Urothelium cell line (cell line): ENCODE data around the gene LSAMP.

Experiments
- DNase-seq: peaks from one replicate; pipeline ENCODE4 v3.0.0; 2011; ENCODE audit warnings: low spot score, mixed read lengths
- FAIRE-seq: peaks from 2 replicates; lab custom pipeline; 2011; peaks lifted over from hg19 to GRCh38; lab: Jason Lieb, UNC

LSAMP gene

GRCh38 chr3:116034794-116035193, 410.5 kb downstream of the LSAMP start:
- no peak for FAIRE-seq
- DNase-seq: no peak

GRCh38 chr3:116034086-116034485, 411.2 kb downstream of the LSAMP start:
- FAIRE-seq (no peak), DNase-seq (no peak)

DNA sequence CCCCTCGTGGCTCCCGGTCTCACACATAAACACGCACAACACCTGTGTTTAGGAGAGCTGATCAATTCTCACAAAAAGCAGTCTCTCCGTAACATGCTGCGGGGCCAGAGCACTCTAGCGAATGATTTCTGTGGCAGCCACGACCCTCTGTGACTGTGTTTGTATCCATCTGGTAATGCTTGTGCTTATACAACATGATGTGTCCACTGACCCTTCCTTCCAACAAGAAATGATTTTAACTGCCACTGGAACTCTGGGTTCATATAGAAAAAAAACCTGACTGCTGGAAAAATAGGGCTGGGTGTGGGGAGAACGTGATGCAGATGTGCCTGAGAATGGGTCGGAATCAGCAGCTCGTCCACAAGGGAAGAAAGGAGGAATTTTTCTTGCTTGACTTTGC, 411.8 kb downstream of the LSAMP start:
- DNase-seq: no peak
- FAIRE-seq: no peak

DNA sequence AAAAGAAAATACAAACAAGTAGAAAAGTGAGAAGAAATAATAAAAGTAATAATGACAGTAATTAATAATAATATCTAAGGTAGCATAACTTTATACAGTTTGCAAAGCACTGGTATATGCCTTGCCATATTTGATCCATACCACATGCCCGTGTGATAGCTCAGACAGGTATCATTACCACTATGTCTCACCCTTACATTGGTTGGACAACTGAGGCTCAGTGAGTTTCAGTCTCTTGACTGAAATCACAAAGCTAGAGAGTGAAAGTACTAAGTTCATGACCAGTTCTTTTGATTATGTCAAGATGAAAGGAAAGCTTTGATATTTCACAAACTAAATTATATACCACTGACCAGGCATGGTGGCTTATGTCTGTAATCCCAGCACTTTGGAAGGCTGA, 413.1 kb downstream of the LSAMP start:
- FAIRE-seq (no peak), DNase-seq (no peak)

DNA sequence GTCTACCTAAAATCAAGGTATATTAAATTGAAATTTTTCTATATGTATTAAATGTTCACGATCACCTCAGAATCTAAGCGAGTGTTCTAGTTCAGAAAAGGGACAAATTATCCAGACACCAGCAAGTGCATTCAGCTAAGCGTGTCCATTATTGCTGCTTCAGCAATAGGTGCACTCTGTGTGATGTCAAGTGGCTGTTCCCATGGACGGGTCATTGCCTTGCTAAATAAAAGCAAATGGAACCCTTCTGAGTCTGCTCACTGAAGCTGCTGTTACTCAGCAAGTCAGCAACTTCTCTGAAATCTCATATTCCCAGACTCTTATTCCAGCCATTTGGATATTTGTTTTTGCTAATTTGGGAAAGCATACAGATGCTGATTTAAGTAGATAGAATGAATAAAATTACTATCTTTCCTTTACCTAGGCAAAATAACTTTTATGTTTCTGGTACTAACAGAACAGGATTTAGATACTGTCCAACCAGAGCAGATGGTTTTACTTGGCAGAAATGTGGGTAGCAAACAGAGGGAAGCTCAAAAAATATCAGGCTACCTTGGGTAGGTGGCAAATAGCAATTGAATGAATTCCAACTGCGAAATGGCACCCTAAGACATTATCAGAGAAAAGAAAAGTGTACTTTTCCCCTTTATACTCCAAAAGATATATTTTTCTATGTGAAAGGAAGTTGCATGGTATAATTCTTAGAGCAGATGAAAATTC, 415.0 kb downstream of the LSAMP start:
- no peak for FAIRE-seq
- DNase-seq: no peak

GRCh38 chr3:116029266-116029665, 416.0 kb downstream of the LSAMP start:
- FAIRE-seq (no peak), DNase-seq (no peak)

GRCh38 chr3:116028157-116028556, 417.1 kb downstream of the LSAMP start:
- no peak for FAIRE-seq

DNA sequence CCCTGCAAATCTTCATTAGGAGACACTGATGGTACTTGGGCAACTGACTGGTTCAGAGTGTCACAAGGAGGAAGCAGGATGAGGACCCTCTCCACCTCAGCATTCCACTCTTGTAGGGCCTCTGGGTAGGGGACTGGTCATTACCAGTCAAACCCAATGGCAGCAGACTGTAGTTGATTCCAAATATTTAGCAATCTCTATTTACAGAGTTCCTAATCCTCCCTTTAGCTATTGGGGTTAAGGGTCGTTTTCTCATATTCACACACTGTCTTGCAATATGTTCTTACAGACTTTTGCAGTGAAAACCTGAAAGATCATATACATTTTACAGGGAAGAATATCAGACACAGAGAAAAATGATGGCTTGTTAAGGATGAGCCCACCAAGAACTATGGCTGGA, 424.3 kb downstream of the LSAMP start:
- DNase-seq (no peak), FAIRE-seq (no peak)

More at GRCh38 chr3:116028157-116028556, 417.1 kb downstream of the LSAMP start:
- DNase-seq: no peak

DNA sequence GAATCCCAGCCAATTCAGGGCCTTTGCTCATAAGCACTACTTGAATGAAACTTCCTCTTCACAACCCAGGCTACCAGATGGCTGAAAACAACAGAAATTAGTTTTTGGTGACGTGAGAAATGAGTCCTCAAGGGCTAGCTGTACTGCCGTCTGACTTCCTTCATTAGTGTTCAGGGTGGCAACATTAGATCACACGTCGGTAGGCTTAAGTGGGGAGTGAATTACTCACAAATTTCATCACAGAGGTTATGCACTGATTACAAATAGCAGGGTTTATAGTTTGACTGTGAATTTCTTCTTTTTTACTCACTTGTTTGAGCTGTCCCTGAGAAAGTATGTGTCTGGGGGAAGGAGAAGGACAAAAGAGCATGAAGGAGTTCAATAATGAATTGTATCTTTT, 424.8 kb downstream of the LSAMP start:
- no peak for FAIRE-seq
- DNase-seq: no peak

DNA sequence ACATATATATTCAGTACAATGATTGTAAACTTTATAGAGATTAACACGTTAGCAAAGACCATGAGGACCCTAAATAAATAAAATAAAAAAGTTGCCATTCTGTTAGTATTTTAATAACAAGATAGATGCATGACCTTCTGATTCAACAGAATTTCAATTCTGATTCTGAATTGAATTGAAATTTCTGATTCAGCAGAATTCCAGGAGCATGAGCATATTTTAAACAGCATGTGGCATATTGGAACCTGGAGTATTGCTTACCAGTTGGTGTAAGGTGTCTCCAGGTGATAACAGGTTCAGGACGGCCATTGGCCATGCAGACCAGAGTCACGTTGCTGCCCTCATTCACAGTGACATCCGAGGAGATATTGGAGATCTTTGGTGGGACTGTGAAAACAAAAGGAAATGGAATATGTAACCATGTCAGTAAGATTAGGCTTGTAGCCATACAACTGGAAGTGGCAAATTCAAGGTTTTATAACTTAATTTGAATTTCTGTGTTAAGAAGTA, 426.0 kb downstream of the LSAMP start:
- FAIRE-seq: no peak
- DNase-seq: no peak

- FAIRE-seq (no peak), DNase-seq (no peak)
These were observed 426.6 kb downstream of the LSAMP start for GRCh38 chr3:116018646-116019045.

DNA sequence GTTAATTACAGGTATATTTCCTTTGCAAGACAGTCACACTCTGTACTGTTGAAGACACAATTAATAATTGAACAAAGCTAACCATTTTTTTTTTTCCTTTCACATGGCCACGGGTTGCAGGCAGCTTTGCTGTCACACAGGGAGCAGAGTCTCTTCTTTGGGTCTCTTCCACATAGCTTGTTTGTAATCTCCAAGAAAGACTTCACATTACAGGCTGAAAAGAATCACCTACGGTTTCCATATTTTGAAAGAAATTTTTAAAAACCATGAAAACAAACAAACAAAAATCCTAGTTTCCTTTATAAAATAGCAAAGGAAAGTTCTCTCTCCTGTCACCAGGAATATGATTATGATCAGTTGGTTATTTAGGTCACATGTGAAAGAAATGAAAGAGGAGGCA, 429.4 kb downstream of the LSAMP start:
- DNase-seq: no peak
- FAIRE-seq: no peak

GRCh38 chr3:116007000-116007399, 438.3 kb downstream of the LSAMP start:
- DNase-seq: no peak
- no peak for FAIRE-seq

GRCh38 chr3:116005404-116005803, 439.9 kb downstream of the LSAMP start:
- peak; percentile 86 for FAIRE-seq
- peak; percentile 75 for DNase-seq

DNA sequence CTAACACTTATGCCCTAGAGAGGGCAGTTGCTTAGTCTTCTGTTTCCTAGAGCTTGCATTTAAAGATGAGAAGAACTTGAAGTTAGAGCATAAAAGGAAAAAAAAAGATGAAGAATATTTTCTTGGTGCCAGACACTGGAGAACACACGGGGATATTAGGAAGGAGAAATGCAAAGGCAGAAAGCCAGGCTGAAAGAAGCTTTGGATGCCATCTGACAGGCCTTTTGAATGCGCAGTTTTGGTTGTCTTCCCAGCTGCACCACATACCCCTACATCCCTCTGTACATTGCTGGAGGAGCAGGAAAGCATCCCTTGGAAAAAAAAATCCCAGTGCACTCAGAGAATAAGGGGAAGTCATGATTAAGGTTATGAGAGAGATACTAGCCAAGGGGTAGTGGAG, 443.1 kb downstream of the LSAMP start:
- FAIRE-seq (no peak), DNase-seq (no peak)

DNA sequence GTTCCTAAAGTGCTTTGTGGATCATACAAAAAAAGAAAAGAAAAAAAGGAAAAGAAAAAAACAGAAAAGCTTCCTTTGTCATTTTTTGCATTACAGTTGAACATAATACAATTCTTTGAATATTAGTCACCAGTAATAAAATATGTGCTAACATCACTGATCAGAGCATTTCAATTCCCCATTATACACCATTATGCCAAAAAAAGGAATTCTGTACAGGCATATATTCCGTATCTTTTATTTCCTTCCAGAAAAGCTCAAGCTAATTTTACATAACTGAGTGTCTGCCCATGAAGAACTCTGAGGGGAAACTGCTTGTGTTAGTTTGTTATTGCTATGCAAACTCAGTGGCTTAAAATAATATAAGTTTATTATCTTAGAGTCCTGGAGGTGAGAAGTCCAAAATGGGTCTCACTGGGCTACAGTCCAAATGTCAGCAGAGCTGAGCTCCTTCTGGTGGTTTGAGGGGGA, 444.1 kb downstream of the LSAMP start:
- no peak for FAIRE-seq
- no peak for DNase-seq

DNA sequence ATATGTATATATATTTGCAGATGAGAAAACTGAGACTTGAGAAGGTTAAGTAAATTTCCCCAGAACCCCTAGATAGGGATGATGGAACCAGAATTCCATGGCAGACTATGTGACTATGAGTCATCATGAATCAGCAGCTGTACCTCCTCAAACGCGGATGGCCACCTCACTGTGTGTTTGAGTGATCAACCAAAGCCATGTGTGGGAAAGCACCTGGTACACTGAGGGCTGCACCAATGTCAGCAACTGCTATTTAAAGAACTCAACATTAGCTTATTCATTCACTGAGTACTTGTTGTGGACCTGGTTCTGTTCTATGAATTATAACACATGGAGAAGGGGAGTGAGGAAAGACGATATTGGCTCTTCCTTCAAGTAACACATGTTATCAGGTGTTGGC, 445.0 kb downstream of the LSAMP start:
- DNase-seq: peak; percentile 84
- peak; percentile 95 for FAIRE-seq

- FAIRE-seq (no peak), DNase-seq (no peak)
These were observed 445.7 kb downstream of the LSAMP start for GRCh38 chr3:115999613-116000012.

DNA sequence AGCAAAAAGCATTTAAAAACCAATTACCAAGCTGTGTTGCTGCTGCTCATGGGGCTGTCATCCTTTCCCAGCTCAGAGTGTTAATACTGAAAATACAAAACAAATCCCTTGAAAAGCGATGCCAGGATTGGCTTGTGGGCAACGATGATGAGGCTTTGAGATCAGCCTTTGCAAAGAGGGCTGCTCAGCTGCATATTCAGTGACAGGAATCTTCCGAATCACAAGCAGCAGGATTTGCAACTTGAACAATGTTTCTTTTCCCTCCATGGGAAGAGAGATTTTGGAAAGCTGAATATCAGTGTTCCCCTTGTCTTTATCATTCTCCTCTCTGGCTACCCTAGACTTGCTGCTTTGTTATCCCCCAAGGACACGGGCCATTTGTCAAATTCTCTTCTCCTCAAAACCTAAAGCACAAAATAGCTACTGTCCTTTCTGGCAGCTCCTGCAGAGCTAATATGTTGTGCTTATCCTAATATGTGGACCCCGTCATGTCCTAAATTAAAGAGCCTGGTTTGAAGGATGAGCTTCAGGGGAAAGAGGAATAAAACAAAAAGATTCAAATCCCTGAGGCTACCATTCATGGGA, 446.2 kb downstream of the LSAMP start:
- FAIRE-seq (no peak), DNase-seq (no peak)

GRCh38 chr3:115996420-115997108, 448.7 kb downstream of the LSAMP start:
- no peak for DNase-seq
- no peak for FAIRE-seq

- FAIRE-seq: no peak
These were observed 454.6 kb downstream of the LSAMP start for GRCh38 chr3:115990669-115991068.

More at GRCh38 chr3:115990669-115991068, 454.6 kb downstream of the LSAMP start:
- no peak for DNase-seq
